Uterus (tissue), 2 donors: ENCODE data around the gene FAM229B.

ENCODE experiments used
- CTCF ChIP-seq, 4 experiments: fragments of 200-600 bp in 2 of 4; fragments of 450-650 bp in 2 of 4; sonication (generic) in 2 of 4; IDR thresholded peaks; one replicate each; pipeline ENCODE4 v1.5.1; 2016 to 2019; ENCODE audit warnings: antibody characterized with exemption in 4 of 4, mild to moderate bottlenecking in 2 of 4, moderate library complexity in 1 of 4
- POLR2A ChIP-seq, 2 donors: fragments of 450-650 bp; IDR thresholded peaks; one replicate each; pipeline ENCODE4 v1.6.1; 2016; ENCODE audit warnings: antibody characterized with exemption in 2 of 2, mild to moderate bottlenecking in 1 of 2, moderate library complexity in 1 of 2

GRCh38 chr6:112118034-112118433 lies 30.6 kb downstream of the FAM229B start:
- TF ChIP-seq CTCF (IDR thresholded peaks at IDR 0.05): no peak
- no peak for TF ChIP-seq POLR2A (IDR thresholded peaks at IDR 0.05)
